ENCODE data around the gene NOS2.

NOS2 gene

DNA sequence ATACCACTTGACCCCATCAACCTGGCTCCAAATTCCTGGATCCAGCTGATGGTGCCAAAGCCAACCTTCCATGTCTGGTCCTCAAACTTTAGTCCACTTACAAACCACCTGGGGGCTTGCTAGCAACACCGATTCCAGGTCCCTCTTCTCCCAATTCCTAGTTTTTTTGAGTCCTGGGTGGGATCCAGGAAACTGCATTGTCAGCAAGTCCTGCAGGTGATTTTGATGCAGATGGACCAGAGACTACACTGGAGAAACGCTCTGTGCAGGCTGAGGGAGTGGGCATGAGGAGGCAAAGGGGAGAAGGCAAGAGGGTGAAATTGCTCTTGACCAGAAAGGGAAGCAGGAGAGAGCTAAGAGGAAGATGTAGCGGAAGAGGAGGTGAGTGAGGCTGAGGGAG is 21.0 kb upstream of the NOS2 start:
- TF ChIP-seq ZFX (IDR thresholded peaks at IDR 0.05; ENCODE audit: borderline replicate concordance), result no peak
- TF ChIP-seq, protein P1, sequence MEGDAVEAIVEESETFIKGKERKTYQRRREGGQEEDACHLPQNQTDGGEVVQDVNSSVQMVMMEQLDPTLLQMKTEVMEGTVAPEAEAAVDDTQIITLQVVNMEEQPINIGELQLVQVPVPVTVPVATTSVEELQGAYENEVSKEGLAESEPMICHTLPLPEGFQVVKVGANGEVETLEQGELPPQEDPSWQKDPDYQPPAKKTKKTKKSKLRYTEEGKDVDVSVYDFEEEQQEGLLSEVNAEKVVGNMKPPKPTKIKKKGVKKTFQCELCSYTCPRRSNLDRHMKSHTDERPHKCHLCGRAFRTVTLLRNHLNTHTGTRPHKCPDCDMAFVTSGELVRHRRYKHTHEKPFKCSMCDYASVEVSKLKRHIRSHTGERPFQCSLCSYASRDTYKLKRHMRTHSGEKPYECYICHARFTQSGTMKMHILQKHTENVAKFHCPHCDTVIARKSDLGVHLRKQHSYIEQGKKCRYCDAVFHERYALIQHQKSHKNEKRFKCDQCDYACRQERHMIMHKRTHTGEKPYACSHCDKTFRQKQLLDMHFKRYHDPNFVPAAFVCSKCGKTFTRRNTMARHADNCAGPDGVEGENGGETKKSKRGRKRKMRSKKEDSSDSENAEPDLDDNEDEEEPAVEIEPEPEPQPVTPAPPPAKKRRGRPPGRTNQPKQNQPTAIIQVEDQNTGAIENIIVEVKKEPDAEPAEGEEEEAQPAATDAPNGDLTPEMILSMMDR (IDR thresholded peaks at IDR 0.05), result no peak

DNA sequence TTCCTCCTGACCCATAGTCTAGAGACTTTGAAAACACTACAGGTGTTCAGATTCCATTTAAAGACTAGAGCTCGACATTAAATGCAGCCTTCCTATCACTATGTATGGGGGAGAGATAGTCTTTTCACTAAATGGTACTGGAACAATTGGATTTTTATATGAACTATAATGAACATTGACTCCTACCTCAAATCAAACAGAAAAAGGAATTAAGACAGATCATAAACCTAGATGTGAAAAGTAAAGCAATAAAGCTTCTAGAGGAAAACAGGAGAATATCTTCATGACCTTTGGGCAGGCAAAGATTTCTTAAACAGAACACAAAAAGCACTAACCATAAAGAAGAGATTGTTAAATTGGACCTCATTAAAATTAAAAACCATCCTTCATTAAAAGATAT is 18.8 kb upstream of the NOS2 start:
- H3K27ac ChIP-seq, result no peak overlapping the region
- TF ChIP-seq, protein P1 (IDR thresholded peaks at IDR 0.05), result no peak
- no peak for TF ChIP-seq ZFX (IDR thresholded peaks at IDR 0.05; ENCODE audit: borderline replicate concordance)

More for the DNA sequence above, 21.0 kb upstream of the NOS2 start:
- no peak overlapping the region for H3K27ac ChIP-seq

DNA sequence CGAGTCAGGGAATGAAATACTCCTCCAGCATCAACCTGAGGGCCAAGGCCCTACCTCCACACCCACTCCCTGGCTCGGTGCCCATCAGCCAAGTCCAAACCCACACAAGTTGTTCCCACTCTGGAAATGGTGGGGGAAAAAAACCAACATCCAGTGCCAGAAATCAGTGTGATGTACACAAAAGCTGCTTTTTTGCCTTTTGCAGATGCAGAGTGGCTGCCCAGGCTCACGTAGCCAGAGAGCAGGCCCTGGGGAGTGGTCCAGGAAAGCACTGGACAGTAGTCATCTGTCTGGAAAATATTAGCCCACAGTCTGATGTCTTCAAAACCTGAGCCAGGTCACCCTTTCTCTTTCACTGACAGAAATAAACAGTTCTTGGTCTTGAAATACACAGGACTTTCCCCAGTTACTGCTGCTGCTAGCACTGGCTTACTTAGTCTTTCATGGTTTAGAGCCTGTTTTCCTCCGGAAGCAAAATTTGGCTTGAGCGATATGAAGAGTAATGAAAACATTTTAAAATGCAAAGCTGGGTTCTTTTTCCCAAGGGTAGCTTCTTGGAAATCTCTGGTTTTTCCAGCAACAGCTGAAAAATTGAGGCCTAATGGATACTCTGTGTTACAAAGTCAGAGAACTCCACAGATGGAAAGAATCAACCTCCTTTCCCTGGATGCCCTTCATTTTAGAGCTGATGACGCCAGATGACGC is 18.2 kb upstream of the NOS2 start:
- TF ChIP-seq ZFX (IDR thresholded peaks at IDR 0.05; ENCODE audit: borderline replicate concordance), result no peak
- TF ChIP-seq, protein P1 (IDR thresholded peaks at IDR 0.05), result no peak
- no peak overlapping the region for H3K27ac ChIP-seq

DNA sequence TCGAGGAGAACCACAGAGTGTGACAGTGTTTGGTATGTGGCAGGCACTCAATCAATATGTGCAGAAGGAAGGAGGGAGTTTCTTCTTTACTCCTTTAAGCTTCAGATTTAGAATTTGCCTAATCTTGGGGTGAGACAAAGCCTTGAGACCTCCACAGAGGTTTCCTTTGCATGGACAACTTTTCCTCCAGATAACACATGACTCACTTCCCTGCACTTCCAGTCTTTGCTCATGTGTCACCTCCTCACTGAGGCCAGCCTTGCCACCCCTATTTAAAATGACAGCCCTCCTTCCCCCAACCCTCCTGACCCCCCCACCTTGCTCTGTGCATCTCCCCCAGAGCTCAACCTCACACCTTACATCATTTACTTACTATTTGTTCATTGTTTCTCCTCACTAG is 17.4 kb upstream of the NOS2 start:
- TF ChIP-seq, protein P1 (IDR thresholded peaks at IDR 0.05), result no peak
- H3K27ac ChIP-seq, result no peak overlapping the region

DNA sequence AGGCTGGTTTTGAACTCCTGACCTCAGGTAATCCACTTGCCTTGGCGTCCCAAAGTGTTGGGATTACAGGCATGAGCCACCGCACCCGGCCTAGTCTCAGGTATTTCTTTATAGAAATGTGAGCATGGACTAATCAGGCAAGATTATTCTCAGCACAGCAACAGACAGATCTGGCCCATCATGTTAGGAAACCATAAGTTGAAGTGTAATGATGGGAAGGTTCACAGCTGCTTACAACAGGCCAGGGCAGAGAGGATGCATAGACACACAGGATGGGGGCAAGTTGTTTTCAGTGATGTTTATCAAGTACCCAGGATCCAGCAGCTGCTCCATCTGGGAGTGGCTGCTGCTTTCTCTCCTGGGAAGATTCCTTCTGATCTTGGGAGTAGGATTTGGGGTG is 16.6 kb upstream of the NOS2 start:
- no peak overlapping the region for H3K27ac ChIP-seq
- TF ChIP-seq, protein P1 (IDR thresholded peaks at IDR 0.05), result no peak
- no peak for TF ChIP-seq ZFX (IDR thresholded peaks at IDR 0.05; ENCODE audit: borderline replicate concordance)

DNA sequence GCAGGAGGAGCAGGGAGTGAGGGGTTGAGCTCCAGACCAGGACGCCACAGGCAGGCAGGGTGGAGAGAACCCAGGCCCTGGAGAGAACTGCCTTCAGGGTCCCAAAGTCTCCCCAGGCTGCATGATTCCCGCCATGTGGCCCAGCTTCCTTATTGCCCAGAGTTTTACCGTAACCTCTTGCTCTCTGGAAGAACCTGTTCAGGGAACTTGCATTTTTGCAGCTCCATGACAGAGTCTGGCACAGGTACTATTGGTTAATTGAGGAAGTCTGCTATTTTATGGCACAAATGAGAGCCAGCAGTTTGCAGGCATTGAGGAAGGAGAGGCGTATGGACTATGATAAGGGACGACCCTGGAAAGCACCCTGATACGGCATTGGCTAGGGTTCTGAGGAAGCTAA is 11.6 kb upstream of the NOS2 start:
- TF ChIP-seq ZFX (IDR thresholded peaks at IDR 0.05; ENCODE audit: borderline replicate concordance), result no peak
- TF ChIP-seq, protein P1 (IDR thresholded peaks at IDR 0.05), result no peak
- no peak overlapping the region for H3K27ac ChIP-seq

DNA sequence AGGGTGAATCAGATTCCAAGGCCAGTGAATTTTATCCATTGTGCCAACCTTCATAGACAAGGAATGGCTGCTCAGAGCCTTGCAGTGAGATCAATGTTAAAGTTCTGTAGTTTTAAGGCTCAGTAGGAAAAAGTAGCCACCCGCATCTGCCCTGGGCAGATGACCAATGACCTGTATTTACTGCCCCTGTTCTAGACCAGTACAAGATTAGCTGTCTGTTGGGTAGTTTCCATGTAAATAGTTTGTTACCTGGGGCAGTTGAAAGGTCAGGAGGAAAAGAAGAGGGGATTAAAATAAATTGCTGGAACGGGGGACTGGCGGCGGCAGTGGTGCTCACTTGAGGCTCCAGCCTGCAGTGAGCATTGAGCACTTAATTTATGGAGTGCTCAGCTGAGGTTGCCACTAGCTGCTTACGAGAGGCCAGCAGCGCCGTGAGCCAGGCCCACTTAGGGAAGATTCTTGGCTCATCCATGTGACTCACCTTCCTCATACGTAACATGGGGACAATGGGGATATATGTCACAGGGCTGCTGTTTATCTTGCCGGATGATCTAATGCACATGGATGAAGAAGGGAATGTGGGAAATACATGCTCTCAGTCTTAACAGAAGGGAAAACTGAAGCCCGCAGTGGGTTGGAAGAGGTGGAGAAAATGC is 10.7 kb upstream of the NOS2 start:
- H3K27ac ChIP-seq, result no peak overlapping the region
- TF ChIP-seq, protein P1 (IDR thresholded peaks at IDR 0.05), result no peak
- TF ChIP-seq ZFX (IDR thresholded peaks at IDR 0.05; ENCODE audit: borderline replicate concordance), result no peak
